ENCODE data around the gene ATG9A. TPM values are rescaled to one million over a fixed set of nuclear protein-coding genes. Genes with fewer than 3 reads are reported as not detected.

The ATG9A gene
- total and polyA plus RNA-seq, 2 donors: 10.0 to 27.4 TPM

DNA sequence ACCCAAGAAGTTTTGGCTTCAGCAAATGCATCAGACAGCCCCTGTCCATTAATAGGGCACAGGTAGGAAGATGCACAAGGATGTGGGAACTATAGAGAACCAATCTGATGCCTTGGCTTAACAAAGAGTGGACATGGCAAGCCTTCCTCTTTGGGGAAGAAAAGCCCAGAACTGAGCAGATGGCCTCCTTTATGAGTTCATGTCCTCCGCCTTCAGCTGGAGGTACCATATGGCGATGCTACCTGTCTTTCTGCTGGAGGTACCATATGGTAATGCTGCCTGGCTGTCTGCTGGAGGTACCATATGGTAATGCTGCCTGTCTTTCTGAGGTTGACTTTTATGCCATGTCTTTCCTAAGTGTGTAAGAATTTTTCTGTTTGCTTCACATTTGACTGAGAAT is 45.3 kb downstream of the ATG9A start:
- Histone ChIP-seq H3K27ac (ENCODE audit: low read depth in 1 of 2, low read length in 1 of 2) (no peak overlapping the region), H3K9me3 (ENCODE audit: control insufficient read depth in 2 of 2, insufficient read depth in 1 of 2, low read length in 1 of 2) (no peaks in the 10 kb centered on the region), H3K4me1 (ENCODE audit: control insufficient read depth in 2 of 2, insufficient read depth in 2 of 2, low read length in 2 of 2) (peaks cover 2 to 4% of the 10 kb centered on the region in 2 donors), H3K36me3 (ENCODE audit: control insufficient read depth in 2 of 2, insufficient read depth in 2 of 2, low read length in 1 of 2) (peaks cover 51 to 57% of the 10 kb centered on the region in 2 donors), H3K4me3 (ENCODE audit: low read length in 2 of 2) (no peak overlapping the region), H3K27me3 (ENCODE audit: control insufficient read depth in 2 of 2, insufficient read depth in 1 of 2, low read length in 1 of 2) (no peaks in the 10 kb centered on the region)
- whole genome bisulfite sequencing: 100% methylated on average over 2 of the region's 2 CpGs
- no peak for DNase-seq (ENCODE audit: low read depth in 6 of 9, low spot score in 9 of 9)

DNA sequence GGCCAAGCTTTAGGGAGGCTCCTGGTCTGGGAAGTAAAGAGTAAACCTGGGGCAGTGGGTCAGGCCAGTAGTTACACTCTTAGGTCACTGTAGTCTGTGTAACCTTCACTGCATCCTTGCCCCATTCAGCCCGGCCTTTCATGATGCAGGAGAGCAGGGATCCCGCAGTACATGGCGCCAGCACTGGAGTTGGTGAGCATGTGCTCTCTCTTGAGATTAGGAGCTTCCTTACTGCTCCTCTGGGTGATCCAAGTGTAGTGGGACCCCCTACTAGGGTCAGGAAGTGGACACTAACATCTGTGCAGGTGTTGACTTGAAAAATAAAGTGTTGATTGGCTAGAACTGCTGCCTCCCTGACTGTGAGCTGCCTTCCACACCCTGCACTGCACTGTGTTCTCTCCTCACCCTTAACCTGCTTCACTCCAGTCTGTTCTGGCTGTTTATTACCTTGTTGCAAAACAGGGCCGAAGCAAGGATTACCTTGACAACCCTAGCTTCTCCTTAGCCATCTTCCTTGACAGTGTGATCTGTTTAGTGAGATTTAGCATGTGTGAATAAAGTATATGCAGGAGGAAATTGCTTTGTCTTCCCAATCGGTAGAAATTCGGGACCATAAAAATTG is 46.2 kb downstream of the ATG9A start:
- DNase-seq (ENCODE audit: low read depth in 6 of 9, low spot score in 9 of 9): no peak
- no peaks in the 10 kb centered on the region for H3K9me3 ChIP-seq (ENCODE audit: control insufficient read depth in 2 of 2, insufficient read depth in 1 of 2, low read length in 1 of 2)
- WGBS: 99% methylated on average over 6 of the region's 6 CpGs
- H3K4me1 ChIP-seq (ENCODE audit: control insufficient read depth in 2 of 2, insufficient read depth in 2 of 2, low read length in 2 of 2): peaks cover 8 to 9% of the 10 kb centered on the region in 2 donors
- no peaks in the 10 kb centered on the region for H3K27me3 ChIP-seq (ENCODE audit: control insufficient read depth in 2 of 2, insufficient read depth in 1 of 2, low read length in 1 of 2)
- peaks cover 51 to 57% of the 10 kb centered on the region in 2 donors for H3K36me3 ChIP-seq (ENCODE audit: control insufficient read depth in 2 of 2, insufficient read depth in 2 of 2, low read length in 1 of 2)
- no peak overlapping the region for H3K4me3 ChIP-seq (ENCODE audit: low read length in 2 of 2)
- no peak overlapping the region for H3K27ac ChIP-seq (ENCODE audit: low read depth in 1 of 2, low read length in 1 of 2)

DNA sequence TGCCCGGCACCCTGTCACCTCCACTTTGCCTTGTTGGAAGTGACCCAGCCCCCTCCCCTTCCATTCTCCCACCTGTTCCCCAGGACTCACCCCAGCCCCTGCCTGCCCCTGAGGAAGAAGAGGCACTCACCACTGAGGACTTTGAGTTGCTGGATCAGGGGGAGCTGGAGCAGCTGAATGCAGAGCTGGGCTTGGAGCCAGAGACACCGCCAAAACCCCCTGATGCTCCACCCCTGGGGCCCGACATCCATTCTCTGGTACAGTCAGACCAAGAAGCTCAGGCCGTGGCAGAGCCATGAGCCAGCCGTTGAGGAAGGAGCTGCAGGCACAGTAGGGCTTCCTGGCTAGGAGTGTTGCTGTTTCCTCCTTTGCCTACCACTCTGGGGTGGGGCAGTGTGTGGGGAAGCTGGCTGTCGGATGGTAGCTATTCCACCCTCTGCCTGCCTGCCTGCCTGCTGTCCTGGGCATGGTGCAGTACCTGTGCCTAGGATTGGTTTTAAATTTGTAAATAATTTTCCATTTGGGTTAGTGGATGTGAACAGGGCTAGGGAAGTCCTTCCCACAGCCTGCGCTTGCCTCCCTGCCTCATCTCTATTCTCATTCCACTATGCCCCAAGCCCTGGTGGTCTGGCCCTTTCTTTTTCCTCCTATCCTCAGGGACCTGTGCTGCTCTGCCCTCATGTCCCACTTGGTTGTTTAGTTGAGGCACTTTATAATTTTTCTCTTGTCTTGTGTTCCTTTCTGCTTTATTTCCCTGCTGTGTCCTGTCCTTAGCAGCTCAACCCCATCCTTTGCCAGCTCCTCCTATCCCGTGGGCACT is 46.9 kb downstream of the ATG9A start:
- Histone ChIP-seq H3K27me3 (ENCODE audit: control insufficient read depth in 2 of 2, insufficient read depth in 1 of 2, low read length in 1 of 2) (no peaks in the 10 kb centered on the region), H3K9me3 (ENCODE audit: control insufficient read depth in 2 of 2, insufficient read depth in 1 of 2, low read length in 1 of 2) (no peaks in the 10 kb centered on the region), H3K4me3 (ENCODE audit: low read length in 2 of 2) (no peak overlapping the region), H3K36me3 (ENCODE audit: control insufficient read depth in 2 of 2, insufficient read depth in 2 of 2, low read length in 1 of 2) (peaks cover 51 to 57% of the 10 kb centered on the region in 2 donors), H3K4me1 (ENCODE audit: control insufficient read depth in 2 of 2, insufficient read depth in 2 of 2, low read length in 2 of 2) (peaks cover 9% of the 10 kb centered on the region in 2 donors), H3K27ac (ENCODE audit: low read depth in 1 of 2, low read length in 1 of 2) (no peak overlapping the region)
- 92% methylated on average over 8 of the region's 8 CpGs for WGBS
- no peak for DNase-seq (ENCODE audit: low read depth in 6 of 9, low spot score in 9 of 9)

DNA sequence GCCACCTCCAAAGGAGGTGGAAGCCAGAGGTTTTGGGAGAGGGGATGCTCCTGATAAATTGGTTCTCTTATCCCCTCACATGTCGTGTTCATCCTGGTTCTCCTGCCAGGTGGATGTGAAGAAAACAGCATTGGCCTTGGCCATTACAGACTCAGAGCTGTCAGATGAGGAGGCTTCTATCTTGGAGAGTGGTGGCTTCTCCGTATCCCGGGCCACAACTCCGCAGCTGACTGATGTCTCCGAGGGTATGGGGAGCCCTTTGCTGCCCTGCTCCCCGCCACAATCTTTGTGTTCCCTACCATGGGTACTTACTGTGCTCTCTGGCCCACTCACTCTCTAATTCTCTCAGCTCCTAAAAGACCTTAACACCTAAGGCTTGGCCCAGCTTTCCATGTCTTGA is 47.9 kb downstream of the ATG9A start:
- no peak overlapping the region for H3K4me3 ChIP-seq (ENCODE audit: low read length in 2 of 2)
- H3K4me1 ChIP-seq (ENCODE audit: control insufficient read depth in 2 of 2, insufficient read depth in 2 of 2, low read length in 2 of 2): peaks cover 9 to 11% of the 10 kb centered on the region in 2 donors
- no peaks in the 10 kb centered on the region for H3K9me3 ChIP-seq (ENCODE audit: control insufficient read depth in 2 of 2, insufficient read depth in 1 of 2, low read length in 1 of 2)
- DNase-seq (ENCODE audit: low read depth in 6 of 9, low spot score in 9 of 9): no peak
- no peaks in the 10 kb centered on the region for H3K27me3 ChIP-seq (ENCODE audit: control insufficient read depth in 2 of 2, insufficient read depth in 1 of 2, low read length in 1 of 2)
- H3K36me3 ChIP-seq (ENCODE audit: control insufficient read depth in 2 of 2, insufficient read depth in 2 of 2, low read length in 1 of 2): peaks cover 51 to 57% of the 10 kb centered on the region in 2 donors
- no peak overlapping the region for H3K27ac ChIP-seq (ENCODE audit: low read depth in 1 of 2, low read length in 1 of 2)
- WGBS: 97% methylated on average over 6 of the region's 6 CpGs

DNA sequence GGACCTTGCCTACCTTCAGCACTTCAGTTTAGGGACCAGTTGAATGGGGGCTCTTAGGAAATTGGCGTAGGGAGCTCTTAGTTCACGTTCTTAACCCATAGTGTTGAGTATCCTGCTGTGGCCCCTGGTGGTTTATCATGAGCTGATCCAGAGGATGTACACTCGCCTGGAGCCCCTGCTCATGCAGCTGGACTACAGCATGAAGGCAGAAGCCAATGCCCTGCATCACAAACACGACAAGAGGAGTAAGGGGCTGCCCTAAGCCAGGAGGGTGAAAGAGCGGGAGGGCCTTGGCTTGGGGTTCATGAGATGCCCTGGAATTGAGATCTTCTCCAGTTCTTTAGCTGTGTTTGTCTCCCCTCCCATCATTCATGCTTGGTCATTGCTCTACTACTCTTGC is 48.5 kb downstream of the ATG9A start:
- no peak for DNase-seq (ENCODE audit: low read depth in 6 of 9, low spot score in 9 of 9)
- Histone ChIP-seq H3K27me3 (ENCODE audit: control insufficient read depth in 2 of 2, insufficient read depth in 1 of 2, low read length in 1 of 2) (no peaks in the 10 kb centered on the region), H3K27ac (ENCODE audit: low read depth in 1 of 2, low read length in 1 of 2) (no peak overlapping the region), H3K4me1 (ENCODE audit: control insufficient read depth in 2 of 2, insufficient read depth in 2 of 2, low read length in 2 of 2) (peaks cover 9 to 15% of the 10 kb centered on the region in 2 donors), H3K4me3 (ENCODE audit: low read length in 2 of 2) (no peak overlapping the region), H3K36me3 (ENCODE audit: control insufficient read depth in 2 of 2, insufficient read depth in 2 of 2, low read length in 1 of 2) (peaks cover 51 to 55% of the 10 kb centered on the region in 2 donors), H3K9me3 (ENCODE audit: control insufficient read depth in 2 of 2, insufficient read depth in 1 of 2, low read length in 1 of 2) (no peaks in the 10 kb centered on the region)
- WGBS: 96% methylated on average over 5 of the region's 5 CpGs

DNA sequence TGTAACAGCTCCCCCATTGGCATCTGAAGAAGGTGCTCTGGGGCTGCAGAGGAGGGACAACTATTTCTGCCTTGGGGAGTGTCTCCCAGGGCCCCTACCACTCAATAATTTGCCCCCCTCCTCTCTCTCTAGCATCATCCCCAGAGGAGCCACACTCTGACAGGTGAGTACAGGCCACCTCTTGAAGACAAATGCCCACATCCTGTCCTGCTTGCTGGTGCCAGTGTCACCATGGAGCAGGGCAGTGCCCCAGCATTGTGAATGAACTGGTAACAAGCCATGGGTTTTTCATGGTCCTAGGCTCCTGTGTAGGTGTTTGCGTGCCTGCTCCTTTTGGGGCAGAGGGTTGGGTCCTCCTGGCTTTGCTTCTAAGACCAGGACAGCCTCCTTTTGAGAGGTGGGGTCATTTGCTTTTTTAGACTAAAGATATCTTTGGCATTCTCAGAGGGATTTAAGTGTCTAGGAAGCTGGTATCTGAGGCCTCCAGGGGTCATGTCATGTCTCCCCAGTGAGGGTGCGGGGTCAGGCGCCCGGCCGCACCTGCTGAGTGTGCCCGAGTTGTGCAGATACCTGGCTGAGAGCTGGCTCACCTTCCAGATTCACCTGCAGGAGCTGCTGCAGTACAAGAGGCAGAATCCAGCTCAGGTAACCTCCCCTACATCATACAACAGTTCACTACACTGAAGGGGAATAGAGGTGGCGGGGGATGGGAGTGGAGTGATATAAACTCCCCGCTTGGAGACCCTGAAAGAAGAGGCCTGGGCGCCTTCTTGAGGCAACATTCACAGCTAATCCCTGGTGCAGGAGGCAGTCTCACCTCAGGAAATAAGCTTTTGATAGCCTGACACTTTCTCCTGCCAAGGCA is 49.6 kb downstream of the ATG9A start:
- Histone ChIP-seq H3K27ac (ENCODE audit: low read depth in 1 of 2, low read length in 1 of 2) (no peak overlapping the region), H3K36me3 (ENCODE audit: control insufficient read depth in 2 of 2, insufficient read depth in 2 of 2, low read length in 1 of 2) (peaks cover 50 to 52% of the 10 kb centered on the region in 2 donors), H3K27me3 (ENCODE audit: control insufficient read depth in 2 of 2, insufficient read depth in 1 of 2, low read length in 1 of 2) (no peaks in the 10 kb centered on the region), H3K9me3 (ENCODE audit: control insufficient read depth in 2 of 2, insufficient read depth in 1 of 2, low read length in 1 of 2) (no peaks in the 10 kb centered on the region), H3K4me3 (ENCODE audit: low read length in 2 of 2) (no peak overlapping the region), H3K4me1 (ENCODE audit: control insufficient read depth in 2 of 2, insufficient read depth in 2 of 2, low read length in 2 of 2) (peaks cover 16 to 24% of the 10 kb centered on the region in 2 donors)
- no peak for DNase-seq (ENCODE audit: low read depth in 6 of 9, low spot score in 9 of 9)
- WGBS: 99% methylated on average over 9 of the region's 9 CpGs

DNA sequence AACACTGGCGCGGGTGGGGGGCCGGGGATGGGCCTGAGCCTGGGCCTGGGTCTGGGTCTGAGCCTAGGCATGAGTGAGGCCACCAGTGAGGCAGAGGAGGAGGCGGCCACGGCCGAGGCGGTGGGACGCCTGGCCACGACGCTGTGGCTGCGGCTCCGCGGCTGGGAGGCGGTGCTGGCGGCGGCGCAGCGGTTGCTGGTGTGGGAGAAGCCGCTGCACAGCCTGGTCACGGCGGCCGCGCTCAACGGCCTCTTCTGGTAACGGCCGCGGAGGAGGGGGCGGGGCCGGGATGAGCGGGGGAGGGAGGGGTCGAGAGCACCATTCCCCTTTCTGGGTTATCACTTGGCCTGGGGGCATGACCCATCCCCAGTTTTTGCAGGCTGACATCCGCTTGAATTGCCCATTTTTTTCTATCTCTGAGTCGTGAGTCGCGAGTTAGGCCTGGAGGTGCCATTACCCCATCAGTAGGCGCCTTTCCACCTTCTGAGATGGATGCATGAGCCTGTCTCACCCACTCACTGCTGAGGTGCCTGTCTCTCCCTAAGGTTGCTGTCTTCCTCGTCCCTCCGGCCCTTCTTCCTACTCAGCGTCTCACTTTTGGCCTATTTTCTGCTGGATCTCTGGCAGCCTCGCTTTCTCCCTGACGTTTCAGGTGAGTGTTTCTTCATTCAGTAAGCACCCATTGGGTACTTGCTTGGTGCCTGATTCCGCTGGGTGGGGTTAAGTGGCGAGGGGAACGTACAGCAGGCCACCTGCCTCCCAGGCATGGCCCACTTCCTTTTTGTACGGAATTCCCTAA is 50.9 kb downstream of the ATG9A start:
- Histone ChIP-seq H3K4me1 (ENCODE audit: control insufficient read depth in 2 of 2, insufficient read depth in 2 of 2, low read length in 2 of 2) (peaks cover 20 to 27% of the 10 kb centered on the region in 2 donors), H3K36me3 (ENCODE audit: control insufficient read depth in 2 of 2, insufficient read depth in 2 of 2, low read length in 1 of 2) (peaks cover 54 to 57% of the 10 kb centered on the region in 2 donors)

DNA sequence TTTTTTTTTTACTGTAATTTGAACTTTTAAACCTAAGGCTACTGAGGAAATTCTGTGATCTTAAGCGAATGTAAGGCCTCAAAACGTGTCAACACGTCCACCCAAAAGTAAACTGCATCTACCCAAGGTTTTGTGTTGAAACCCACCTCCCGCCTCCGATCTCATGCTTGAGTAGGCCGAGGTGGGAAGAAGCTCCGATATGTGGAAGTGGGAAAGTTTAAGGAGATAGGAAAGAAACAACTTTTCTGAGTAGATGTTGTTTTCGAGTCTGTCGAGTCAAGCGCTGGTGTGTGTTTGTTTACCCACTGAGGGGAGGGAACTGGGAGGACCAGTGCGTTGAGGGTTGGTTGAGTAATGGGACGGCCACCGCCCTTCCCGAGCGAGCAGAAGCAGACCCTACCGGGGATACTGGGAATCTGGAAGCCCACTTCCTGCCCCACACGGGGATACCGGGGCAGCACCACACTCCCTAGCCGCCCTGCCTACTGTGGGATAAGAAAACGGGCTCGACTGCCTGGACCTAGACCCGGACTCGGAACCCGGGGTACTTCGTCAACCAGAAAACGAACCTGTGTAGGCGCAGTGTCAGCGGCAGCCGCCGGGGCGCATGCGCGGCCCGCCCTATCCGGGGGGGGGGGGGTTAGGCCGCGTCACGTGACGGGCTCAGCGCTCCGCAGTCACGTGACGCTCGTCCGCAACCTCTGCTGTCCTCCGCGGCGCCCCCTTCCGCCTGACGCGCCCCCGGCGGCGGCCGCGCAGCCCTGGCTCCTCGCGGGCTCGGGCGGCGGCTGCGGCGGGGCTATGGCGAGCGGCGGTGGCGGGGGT is 51.7 kb downstream of the ATG9A start, which contains the start of gene RETREG2:
Gene RETREG2 (plus strand): TSS at position 724 of the 825 bp plus-strand sequence. CDS start 78 bp downstream, at position 802.
- Histone ChIP-seq H3K4me1 (ENCODE audit: control insufficient read depth in 2 of 2, insufficient read depth in 2 of 2, low read length in 2 of 2) (peaks cover 20 to 27% of the 10 kb centered on the region in 2 donors), H3K4me3 (ENCODE audit: low read length in 2 of 2) (peak within 1 kb of the TSS; percentile 88 to 98), H3K27me3 (ENCODE audit: control insufficient read depth in 2 of 2, insufficient read depth in 1 of 2, low read length in 1 of 2) (no peaks in the 10 kb centered on the region), H3K9me3 (ENCODE audit: control insufficient read depth in 2 of 2, insufficient read depth in 1 of 2, low read length in 1 of 2) (no peaks in the 10 kb centered on the region), H3K36me3 (ENCODE audit: control insufficient read depth in 2 of 2, insufficient read depth in 2 of 2, low read length in 1 of 2) (peaks cover 55 to 57% of the 10 kb centered on the region in 2 donors), H3K27ac (ENCODE audit: low read depth in 1 of 2, low read length in 1 of 2) (peak within 1 kb of the TSS; percentile 100)
- under 1% methylated on average over 67 of the region's 67 CpGs for WGBS
- DNase-seq (ENCODE audit: low read depth in 6 of 9, low spot score in 9 of 9): peak; percentile 77 to 94 (median 86)

More for the DNA sequence above, 50.9 kb downstream of the ATG9A start:
- Histone ChIP-seq H3K4me3 (ENCODE audit: low read length in 2 of 2) (peak overlapping the region; percentile 88 to 98), H3K27ac (ENCODE audit: low read depth in 1 of 2, low read length in 1 of 2) (peak overlapping the region; percentile 55 to 100), H3K9me3 (ENCODE audit: control insufficient read depth in 2 of 2, insufficient read depth in 1 of 2, low read length in 1 of 2) (no peaks in the 10 kb centered on the region), H3K27me3 (ENCODE audit: control insufficient read depth in 2 of 2, insufficient read depth in 1 of 2, low read length in 1 of 2) (no peaks in the 10 kb centered on the region)
- WGBS: 5% methylated on average over 45 of the region's 45 CpGs
- peak in 3 of 9 donors; percentile 24 to 57 (median 27) for DNase-seq (ENCODE audit: low read depth in 6 of 9, low spot score in 9 of 9)

Data from thymus (tissue), 11 donors.